Retinal pigment epithelial cell (primary cell): ENCODE data around the gene KXD1.

Experiments
- DNase-seq: peaks from one replicate; pipeline ENCODE4 v3.0.0-alpha.2; 2010; ENCODE audit warnings: low read depth
- H3K4me3 ChIP-seq: 2 replicates; pipeline ENCODE4 v1.5.1; 2011; ENCODE audit warnings: mild to moderate bottlenecking, low read length, control low read depth, moderate library complexity
- CTCF ChIP-seq: conservative IDR thresholded peaks from 2 replicates; pipeline ENCODE4 v1.5.1; 2011; ENCODE audit warnings: low read depth, low read length, control low read depth, inconsistent platforms

Gene KXD1

GRCh38 chr19:18613589-18614234 lies 56.0 kb downstream of the KXD1 start:
- no peak for DNase-seq
- no peak overlapping the region for H3K4me3 ChIP-seq
- no peak for TF ChIP-seq CTCF

DNA sequence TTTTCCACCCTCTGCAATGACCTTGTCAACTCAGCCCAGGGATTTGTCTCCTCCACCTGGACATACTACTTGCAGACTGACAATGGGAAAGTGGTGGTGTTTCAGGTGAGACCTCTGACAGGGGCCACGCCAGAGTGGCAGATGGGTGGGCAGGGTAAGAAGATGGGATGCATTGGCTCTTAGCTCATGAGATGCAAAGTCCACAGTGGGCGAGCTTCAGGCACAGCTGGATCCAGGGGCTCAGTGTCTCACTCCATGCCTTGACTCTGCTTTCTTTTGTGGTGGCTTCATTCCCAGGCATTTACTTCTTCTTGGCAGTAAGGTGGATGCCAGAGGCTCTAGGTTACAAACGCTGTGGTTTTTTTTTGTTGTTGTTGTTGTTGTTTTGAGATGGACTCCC lies 58.4 kb downstream of the KXD1 start:
- DNase-seq = no peak
- no peak overlapping the region for H3K4me3 ChIP-seq
- no peak for TF ChIP-seq CTCF

DNA sequence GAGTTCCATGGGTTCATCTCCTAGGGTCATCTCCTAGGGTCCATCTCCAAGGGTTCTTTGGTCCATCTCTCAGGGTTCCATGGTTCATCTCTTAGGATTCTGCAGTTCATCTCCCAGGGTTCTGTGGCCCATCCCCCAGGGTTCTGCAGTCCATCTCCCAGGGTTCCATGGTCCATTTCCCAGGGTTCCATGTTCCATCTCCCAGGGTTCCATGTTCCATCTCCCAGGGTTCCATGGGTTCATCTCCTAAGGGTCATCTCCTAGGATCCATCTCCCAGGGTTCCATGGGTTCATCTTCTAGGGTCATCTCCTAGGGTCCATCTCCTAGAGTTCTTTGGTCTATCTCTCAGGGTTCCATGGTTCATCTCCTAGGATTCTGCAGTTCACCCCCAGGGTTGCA lies 59.9 kb downstream of the KXD1 start:
- no peak for TF ChIP-seq CTCF
- no peak for DNase-seq
- H3K4me3 ChIP-seq = no peak overlapping the region

- no peak for TF ChIP-seq CTCF
- no peak overlapping the region for H3K4me3 ChIP-seq
- DNase-seq = no peak
Measured at GRCh38 chr19:18618236-18618635, 60.6 kb downstream of the KXD1 start.
